ENCODE data around the gene PIWIL4. TPM values are rescaled to one million over a fixed set of nuclear protein-coding genes. Genes with fewer than 3 reads are reported as not detected.

Gene PIWIL4
- total RNA-seq, 3 donors from 2014 or later, result 5.0 to 11.5 (median 5.9) TPM

DNA sequence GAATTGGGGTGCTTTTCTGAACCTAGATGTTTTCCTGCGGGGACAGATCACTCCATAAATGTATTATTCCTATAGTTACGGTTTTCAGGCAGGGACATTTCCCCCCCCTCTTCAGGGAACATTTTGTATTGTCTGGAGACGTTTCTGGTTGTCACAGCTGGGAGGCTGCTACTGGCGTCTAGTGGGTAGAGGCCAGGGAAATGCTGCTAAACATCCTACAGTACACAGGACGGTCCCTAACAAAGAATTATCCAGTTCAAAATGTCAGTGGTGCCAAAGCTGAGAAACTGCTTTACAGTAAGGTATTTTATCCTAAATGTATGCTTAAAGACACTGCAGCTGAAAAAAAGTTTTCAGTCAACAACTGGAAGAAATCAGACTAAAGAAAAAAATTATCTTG lies 19.4 kb downstream of the PIWIL4 start:
- intact Hi-C loops (cut with DNase I, micrococcal nuclease), result no loop called here
- Histone ChIP-seq H3K4me3 (no peak overlapping the region), H3K9me3 (no peaks in the 10 kb centered on the region), H3K4me1 (ENCODE audit: low read depth) (no peaks in the 10 kb centered on the region), H3K36me3 (ENCODE audit: low read depth) (no peaks in the 10 kb centered on the region)
- no peak for ATAC-seq
- TF ChIP-seq CTCF (IDR thresholded peaks at IDR 0.05), result no peak
- DNase-seq, result no peak

GRCh38 chr11:94586978-94587377 lies 19.8 kb downstream of the PIWIL4 start:
- Histone ChIP-seq H3K4me1 (ENCODE audit: low read depth) (no peaks in the 10 kb centered on the region), H3K4me3 (no peak overlapping the region), H3K36me3 (ENCODE audit: low read depth) (no peaks in the 10 kb centered on the region), H3K9me3 (no peaks in the 10 kb centered on the region)
- ATAC-seq (no peak), DNase-seq (no peak)
- intact Hi-C loops (cut with DNase I, micrococcal nuclease), result no loop called here
- TF ChIP-seq CTCF (IDR thresholded peaks at IDR 0.05), result no peak

DNA sequence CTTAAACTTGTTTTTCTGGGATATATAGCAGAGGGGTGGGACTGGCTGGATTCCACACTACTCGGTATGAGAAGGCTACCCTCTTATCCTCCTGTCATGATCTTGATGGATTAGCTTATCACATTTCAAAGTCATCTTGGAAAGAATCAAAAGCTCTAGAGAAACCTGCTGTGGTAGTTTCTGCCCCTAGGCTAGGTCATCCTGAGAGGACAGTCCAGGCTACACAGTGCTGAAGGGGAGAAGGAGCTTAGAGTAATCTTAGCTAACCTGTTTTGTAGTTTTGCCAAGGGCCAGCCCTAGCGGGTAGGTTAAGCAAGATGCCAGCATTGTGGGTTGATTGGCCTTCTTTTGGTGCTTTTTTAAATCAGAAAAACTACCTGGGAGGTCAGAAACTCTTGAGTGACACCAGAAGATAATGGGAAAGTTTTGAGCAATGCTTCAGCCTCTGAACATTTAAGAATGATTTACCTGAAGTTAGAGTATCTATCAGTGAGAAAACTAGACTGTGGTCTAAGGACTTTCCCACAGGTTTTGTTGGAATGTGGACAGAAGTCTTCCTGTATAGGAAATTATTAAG lies 21.3 kb downstream of the PIWIL4 start:
- ATAC-seq (no peak), DNase-seq (no peak)
- Histone ChIP-seq H3K4me1 (ENCODE audit: low read depth) (no peaks in the 10 kb centered on the region), H3K9me3 (no peaks in the 10 kb centered on the region), H3K36me3 (ENCODE audit: low read depth) (no peaks in the 10 kb centered on the region), H3K4me3 (no peak overlapping the region)
- intact Hi-C loops (cut with DNase I, micrococcal nuclease), result no loop called here
- no peak for TF ChIP-seq CTCF (IDR thresholded peaks at IDR 0.05)

DNA sequence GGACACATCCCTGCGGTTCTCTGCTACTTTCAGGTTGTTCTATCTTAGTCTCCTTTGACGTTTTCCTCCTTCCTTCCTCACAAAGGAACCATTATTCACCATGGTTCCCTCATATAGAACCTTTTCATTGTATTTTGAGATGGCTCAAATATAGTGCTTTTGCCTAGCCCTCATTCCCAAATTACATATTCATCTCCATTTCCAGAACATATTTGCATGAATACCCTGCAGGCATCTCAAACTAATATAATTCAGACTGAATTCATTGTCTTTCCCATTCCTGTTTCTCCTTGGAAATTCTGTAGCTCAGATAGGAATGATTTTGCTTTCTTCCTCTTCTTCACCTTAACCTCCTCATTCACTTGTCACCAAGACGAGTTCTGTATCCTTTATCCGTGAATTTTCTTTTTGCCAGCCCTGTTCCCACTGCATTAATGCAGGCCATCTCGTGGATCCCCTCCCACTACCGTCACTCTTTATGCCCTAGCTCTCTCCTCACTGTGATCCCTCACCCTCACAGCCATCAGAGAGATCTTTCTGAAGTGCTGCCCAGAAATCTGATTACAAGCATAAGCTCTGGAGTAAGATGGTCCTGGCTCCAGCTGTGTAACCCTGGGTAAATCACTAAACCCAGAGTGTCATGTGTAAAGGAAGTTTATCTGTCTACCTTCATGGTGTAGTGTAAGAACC lies 23.3 kb downstream of the PIWIL4 start:
- Histone ChIP-seq H3K4me3 (no peak overlapping the region), H3K36me3 (ENCODE audit: low read depth) (no peaks in the 10 kb centered on the region), H3K9me3 (no peaks in the 10 kb centered on the region), H3K4me1 (ENCODE audit: low read depth) (no peaks in the 10 kb centered on the region)
- ATAC-seq, result no peak
- DNase-seq, result no peak
- TF ChIP-seq CTCF (IDR thresholded peaks at IDR 0.05), result no peak
- intact Hi-C loops (cut with DNase I, micrococcal nuclease), result no loop called here

DNA sequence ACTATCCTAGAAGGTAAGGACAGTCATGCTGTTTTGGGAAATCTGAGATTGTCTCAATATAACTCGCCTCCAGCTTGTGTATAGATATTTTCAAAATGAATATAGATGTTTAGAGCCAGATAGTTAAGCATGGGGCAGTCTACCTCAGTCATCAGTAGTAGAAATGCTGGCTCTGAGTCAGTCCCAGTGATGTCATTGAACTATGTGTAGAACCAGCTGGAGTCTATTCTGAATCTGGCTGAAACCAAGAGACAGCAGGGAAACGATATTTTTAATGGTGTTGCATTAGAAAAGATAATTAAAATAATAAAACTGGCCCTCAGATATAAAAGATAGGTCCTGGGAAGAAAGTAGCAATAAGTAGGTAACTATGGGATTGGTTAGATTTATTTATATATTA lies 25.9 kb downstream of the PIWIL4 start:
- H3K4me3 ChIP-seq, result no peak overlapping the region
- DNase-seq, result no peak
- ATAC-seq, result no peak
- H3K4me1 ChIP-seq (ENCODE audit: low read depth), result no peaks in the 10 kb centered on the region
- H3K9me3 ChIP-seq, result no peaks in the 10 kb centered on the region
- no peaks in the 10 kb centered on the region for H3K36me3 ChIP-seq (ENCODE audit: low read depth)
- TF ChIP-seq CTCF (IDR thresholded peaks at IDR 0.05), result no peak
- intact Hi-C loops (cut with DNase I, micrococcal nuclease), result no loop called here
